MCF 10A (cell line): Measurements from ENCODE around the gene TEC. TPM values are rescaled to one million over a fixed set of nuclear protein-coding genes. Genes with fewer than 3 reads are reported as not detected.

Experiments used
- BruUV-seq: library from RNA; stranded (reverse); fragments of 400-500 nt; replicated peaks from 2 replicates; lab custom pipeline; 2021; lab: Mats Ljungman, UMichigan
- CTCF ChIA-PET: fragments of 300-600 bp; sonication (Branson Sonifier 250); formaldehyde crosslinking; extraction: SDS; loops from one replicate; lab custom pipeline; 2021; ENCODE audit warnings: antibody characterized with exemption, inconsistent platforms; lab: Yijun Ruan, JAX
- POLR2A ChIA-PET: fragments of 300-600, 350-650 bp; sonication (Branson Sonifier 250); formaldehyde crosslinking; extraction: SDS; loops from one replicate; lab custom pipeline; 2020; ENCODE audit warnings: antibody characterized with exemption, inconsistent platforms; lab: Yijun Ruan, JAX
- DNase-seq: peaks from one replicate; pipeline ENCODE4 v3.0.0-alpha.2; 2018; ENCODE audit not compliant: unreplicated experiment
- H3K27ac Mint-ChIP-seq: one replicate; pipeline ENCODE4 v1.8.0; 2022; ENCODE audit warnings: mild to moderate bottlenecking, low read depth, mixed read lengths; ENCODE audit not compliant: unreplicated experiment
- H3K27me3 Mint-ChIP-seq: one replicate; pipeline ENCODE4 v1.8.0; 2022; ENCODE audit warnings: mixed read lengths; ENCODE audit not compliant: insufficient read depth, unreplicated experiment
- H3K36me3 Mint-ChIP-seq: one replicate; pipeline ENCODE4 v1.8.0; 2022; ENCODE audit warnings: mild to moderate bottlenecking, moderate library complexity, mixed read lengths; ENCODE audit not compliant: insufficient read depth, unreplicated experiment
- H3K4me1 Mint-ChIP-seq: one replicate; pipeline ENCODE4 v1.8.0; 2022; ENCODE audit warnings: mixed read lengths; ENCODE audit not compliant: insufficient read depth, unreplicated experiment
- H3K4me3 Mint-ChIP-seq: one replicate; pipeline ENCODE4 v1.8.0; 2022; ENCODE audit warnings: mild to moderate bottlenecking, moderate library complexity, mixed read lengths; ENCODE audit not compliant: unreplicated experiment
- H3K9me3 Mint-ChIP-seq: one replicate; pipeline ENCODE4 v1.8.0; 2022; ENCODE audit warnings: mixed read lengths; ENCODE audit not compliant: unreplicated experiment
- intact Hi-C: fragments of 100-400 bp; cut with micrococcal nuclease; formaldehyde crosslinking; loops from 2 replicates; pipeline ENCODE4 v1.14.1; 2022
- total RNA-seq: library from RNA; stranded (reverse); gene quantifications from 2 replicates; pipeline ENCODE4 v1.2.3, GENCODE V29; 2022
- TF ChIP-seq, protein P1 (sequence below): fragments of 200-600 bp; IDR thresholded peaks from one replicate; pipeline ENCODE4 v1.8.0; 2022; ENCODE audit warnings: antibody characterized with exemption, mild to moderate bottlenecking; ENCODE audit not compliant: unreplicated experiment

Gene TEC
- total RNA-seq, 1 experiment from 2014 or later: 1.1 TPM

DNA sequence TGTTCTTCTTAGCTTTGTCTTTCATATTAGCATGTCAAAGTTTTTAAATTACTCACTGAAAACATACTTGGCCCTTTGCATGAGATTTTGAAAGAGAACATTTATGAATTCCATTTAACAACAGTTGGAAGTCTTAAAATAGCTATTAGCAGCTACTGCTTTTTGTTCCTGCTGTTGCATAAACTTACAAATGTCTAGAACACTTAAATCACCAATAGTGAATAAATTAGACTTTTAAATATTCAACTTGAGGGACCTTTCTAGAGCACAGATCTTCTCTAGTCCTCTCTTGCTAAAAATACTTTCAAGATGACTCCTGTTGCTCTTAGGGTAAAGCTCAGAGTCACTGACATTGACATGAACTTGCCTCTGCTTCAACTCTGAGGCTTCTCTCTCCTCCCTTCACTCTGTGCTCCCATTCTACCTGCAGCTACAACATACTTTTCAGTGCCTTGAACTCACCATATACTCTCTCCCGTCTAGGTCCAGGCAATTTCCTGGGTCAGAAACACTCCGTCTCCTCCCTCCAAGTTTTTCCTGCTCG lies 119.7 kb downstream of the TEC start:
- ChIA-PET CTCF (interaction anchor here (0.8 kb wide), 1 partner anchor 11 kb away, joined by 3 read pairs; no protein-coding TSS in a partner anchor), POLR2A (interaction anchor here (0.7 kb wide), 1 partner anchor 392 kb away, joined by 3 read pairs; no protein-coding TSS in a partner anchor)
- no peaks in the 10 kb centered on the region for H3K4me1 Mint-ChIP-seq
- TF ChIP-seq, protein P1, sequence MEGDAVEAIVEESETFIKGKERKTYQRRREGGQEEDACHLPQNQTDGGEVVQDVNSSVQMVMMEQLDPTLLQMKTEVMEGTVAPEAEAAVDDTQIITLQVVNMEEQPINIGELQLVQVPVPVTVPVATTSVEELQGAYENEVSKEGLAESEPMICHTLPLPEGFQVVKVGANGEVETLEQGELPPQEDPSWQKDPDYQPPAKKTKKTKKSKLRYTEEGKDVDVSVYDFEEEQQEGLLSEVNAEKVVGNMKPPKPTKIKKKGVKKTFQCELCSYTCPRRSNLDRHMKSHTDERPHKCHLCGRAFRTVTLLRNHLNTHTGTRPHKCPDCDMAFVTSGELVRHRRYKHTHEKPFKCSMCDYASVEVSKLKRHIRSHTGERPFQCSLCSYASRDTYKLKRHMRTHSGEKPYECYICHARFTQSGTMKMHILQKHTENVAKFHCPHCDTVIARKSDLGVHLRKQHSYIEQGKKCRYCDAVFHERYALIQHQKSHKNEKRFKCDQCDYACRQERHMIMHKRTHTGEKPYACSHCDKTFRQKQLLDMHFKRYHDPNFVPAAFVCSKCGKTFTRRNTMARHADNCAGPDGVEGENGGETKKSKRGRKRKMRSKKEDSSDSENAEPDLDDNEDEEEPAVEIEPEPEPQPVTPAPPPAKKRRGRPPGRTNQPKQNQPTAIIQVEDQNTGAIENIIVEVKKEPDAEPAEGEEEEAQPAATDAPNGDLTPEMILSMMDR: no peak
- no peaks in the 10 kb centered on the region for H3K27me3 Mint-ChIP-seq
- intact Hi-C loops: no loop called here
- H3K9me3 Mint-ChIP-seq: no peaks in the 10 kb centered on the region
- H3K36me3 Mint-ChIP-seq: peaks cover 7% of the 10 kb centered on the region
- no peak overlapping the region for H3K4me3 Mint-ChIP-seq
- BruUV-seq: no TSS peak
- H3K27ac Mint-ChIP-seq: no peak overlapping the region
- no peak for DNase-seq

DNA sequence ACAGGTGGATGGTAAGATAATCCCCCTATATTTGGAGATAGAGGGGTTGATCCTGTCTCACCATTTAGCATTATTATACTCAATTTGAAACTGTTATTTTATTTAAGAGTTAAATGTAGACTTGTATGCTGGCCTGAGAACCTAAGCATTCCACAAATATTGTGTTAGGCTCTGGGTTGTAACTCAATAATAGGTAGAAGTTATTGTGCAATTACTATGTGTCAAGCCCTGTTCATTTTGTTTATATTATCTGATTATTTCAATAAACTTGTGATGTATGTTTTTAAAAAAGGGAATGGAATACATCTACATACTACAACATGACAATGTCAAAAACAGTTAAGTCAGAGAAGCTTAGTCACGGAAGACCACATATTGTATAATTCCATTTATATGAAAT lies 122.0 kb downstream of the TEC start:
- Mint-ChIP-seq H3K27ac (no peak overlapping the region), H3K9me3 (no peaks in the 10 kb centered on the region), H3K36me3 (peaks cover 7% of the 10 kb centered on the region), H3K4me1 (no peaks in the 10 kb centered on the region), H3K4me3 (no peak overlapping the region), H3K27me3 (no peaks in the 10 kb centered on the region)
- intact Hi-C loops: no loop called here
- CTCF ChIA-PET: no interaction called here
- POLR2A ChIA-PET: no interaction called here
- TF ChIP-seq, protein P1: no peak
- no TSS peak for BruUV-seq
- no peak for DNase-seq

DNA sequence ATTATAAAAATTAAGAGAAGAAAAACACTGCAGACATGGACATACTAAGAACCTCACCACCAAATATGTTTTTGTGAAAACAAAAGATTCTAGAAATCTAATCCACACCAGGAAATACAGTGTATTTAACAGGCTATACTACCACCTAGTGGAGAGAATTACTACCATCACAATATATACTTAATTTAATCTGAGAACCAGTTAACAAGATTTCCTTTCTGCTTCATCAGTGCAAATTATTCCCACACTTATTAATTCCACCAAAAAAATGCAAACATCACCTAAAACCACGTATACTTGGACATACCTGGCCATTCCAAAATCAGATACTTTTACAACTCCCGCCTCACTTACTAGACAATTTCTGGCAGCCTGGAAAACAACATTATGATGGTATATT lies 128.6 kb downstream of the TEC start:
- Mint-ChIP-seq H3K27me3 (no peaks in the 10 kb centered on the region), H3K36me3 (no peaks in the 10 kb centered on the region), H3K27ac (no peak overlapping the region), H3K4me1 (peaks cover 6% of the 10 kb centered on the region), H3K9me3 (no peaks in the 10 kb centered on the region), H3K4me3 (no peak overlapping the region)
- DNase-seq: peak; percentile 48
- TF ChIP-seq, protein P1: peak; percentile 43
- intact Hi-C loops: loop anchor here (1.0 kb wide), 1 partner anchor 138 kb away; no protein-coding TSS in a partner anchor
- POLR2A ChIA-PET: no interaction called here
- CTCF ChIA-PET: interaction anchor here (0.7 to 4.9 kb wide), 9 partner anchors 9 to 150 kb away, joined by 3 to 35 read pairs (median 4); no protein-coding TSS in a partner anchor
- no TSS peak for BruUV-seq

DNA sequence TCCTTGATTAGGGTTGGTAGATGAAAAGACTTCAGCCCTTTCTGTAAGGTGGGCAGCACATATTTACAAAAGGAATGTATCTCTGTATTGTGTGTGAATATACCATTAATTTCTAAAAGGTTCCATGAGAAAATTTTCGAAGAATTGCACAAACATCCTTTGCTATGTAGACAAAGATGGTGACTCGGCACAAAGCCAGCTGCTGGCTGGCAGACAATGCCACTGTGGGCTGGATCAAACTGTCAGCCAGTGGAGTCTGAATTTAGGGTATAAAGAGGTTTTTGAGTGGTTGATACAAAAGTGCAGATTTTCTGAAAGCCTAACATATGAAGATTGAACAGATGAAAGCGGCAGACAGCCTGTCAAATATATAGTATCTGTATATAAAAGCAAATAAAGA lies 129.9 kb downstream of the TEC start:
- Mint-ChIP-seq H3K27me3 (no peaks in the 10 kb centered on the region), H3K4me3 (no peak overlapping the region), H3K27ac (no peak overlapping the region), H3K9me3 (no peaks in the 10 kb centered on the region), H3K36me3 (no peaks in the 10 kb centered on the region), H3K4me1 (peaks cover 6% of the 10 kb centered on the region)
- intact Hi-C loops: no loop called here
- CTCF ChIA-PET: interaction anchor here (0.7 to 4.9 kb wide), 8 partner anchors 7 to 106 kb away, joined by 3 to 35 read pairs (median 10); no protein-coding TSS in a partner anchor
- BruUV-seq: no TSS peak
- peak; percentile 21 for DNase-seq
- TF ChIP-seq, protein P1: no peak
- POLR2A ChIA-PET: interaction anchor here (0.5 to 0.6 kb wide), 2 partner anchors 29 to 107 kb away, joined by 3 read pairs; no protein-coding TSS in a partner anchor
